Liver (tissue), 3 donors: ENCODE measurements around the gene PPP1R1B.

Source experiments
- TAF1 ChIP-seq: conservative IDR thresholded peaks from 2 replicates; pipeline ENCODE4 v1.6.1; 2016; ENCODE audit warnings: antibody characterized with exemption, mild to moderate bottlenecking
- TF ChIP-seq, protein P1 (sequence below): fragments of 150-350 bp; IDR thresholded peaks from 2 replicates; pipeline ENCODE4 v1.5.1; 2017; ENCODE audit warnings: improper control_type of control experiment, low read depth, low read length; ENCODE audit not compliant: missing input control
- donor health status: healthy.
- donor health status: healthy.

DNA sequence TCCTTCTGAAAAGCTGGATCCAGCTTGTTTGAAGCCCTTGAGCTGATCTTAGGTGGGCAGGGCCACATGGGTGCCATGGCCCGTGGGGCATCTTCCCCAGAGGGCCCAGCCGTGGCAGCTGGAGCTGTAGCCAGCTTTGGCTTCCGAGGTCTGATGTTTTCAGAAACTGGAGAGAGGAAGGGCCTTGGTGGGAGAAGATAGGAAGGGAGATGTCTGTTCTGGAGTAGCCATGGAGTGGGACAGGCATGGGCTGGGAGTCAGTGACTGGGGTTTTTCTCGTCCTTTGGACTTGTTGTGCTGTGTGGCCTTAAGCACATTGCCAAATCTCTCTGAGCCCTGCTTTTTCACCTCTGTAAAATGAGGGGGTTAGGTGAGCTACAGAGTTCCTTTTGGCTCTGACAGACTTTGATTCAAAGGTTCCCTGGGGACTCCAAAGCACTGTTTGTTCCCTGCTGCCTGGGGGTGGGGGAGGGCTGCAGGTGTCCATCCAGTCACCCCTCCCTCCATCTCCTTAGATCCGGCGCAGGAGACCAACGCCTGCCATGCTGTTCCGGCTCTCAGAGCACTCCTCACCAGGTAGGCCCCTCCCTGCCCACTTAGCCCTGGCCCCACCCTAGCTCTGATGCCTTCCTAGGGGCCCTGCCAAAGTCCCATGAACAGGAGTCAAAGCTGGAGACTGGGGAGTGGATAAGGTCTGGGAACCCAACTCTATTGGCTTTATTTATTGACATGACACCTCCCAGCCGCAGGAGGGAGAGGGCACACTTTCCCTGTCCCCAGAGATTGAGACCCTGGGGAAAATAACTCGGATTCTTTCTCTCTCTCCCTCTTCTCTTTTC lies 2.1 kb downstream of the PPP1R1B start:
- TF ChIP-seq, protein P1, sequence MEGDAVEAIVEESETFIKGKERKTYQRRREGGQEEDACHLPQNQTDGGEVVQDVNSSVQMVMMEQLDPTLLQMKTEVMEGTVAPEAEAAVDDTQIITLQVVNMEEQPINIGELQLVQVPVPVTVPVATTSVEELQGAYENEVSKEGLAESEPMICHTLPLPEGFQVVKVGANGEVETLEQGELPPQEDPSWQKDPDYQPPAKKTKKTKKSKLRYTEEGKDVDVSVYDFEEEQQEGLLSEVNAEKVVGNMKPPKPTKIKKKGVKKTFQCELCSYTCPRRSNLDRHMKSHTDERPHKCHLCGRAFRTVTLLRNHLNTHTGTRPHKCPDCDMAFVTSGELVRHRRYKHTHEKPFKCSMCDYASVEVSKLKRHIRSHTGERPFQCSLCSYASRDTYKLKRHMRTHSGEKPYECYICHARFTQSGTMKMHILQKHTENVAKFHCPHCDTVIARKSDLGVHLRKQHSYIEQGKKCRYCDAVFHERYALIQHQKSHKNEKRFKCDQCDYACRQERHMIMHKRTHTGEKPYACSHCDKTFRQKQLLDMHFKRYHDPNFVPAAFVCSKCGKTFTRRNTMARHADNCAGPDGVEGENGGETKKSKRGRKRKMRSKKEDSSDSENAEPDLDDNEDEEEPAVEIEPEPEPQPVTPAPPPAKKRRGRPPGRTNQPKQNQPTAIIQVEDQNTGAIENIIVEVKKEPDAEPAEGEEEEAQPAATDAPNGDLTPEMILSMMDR: no peak
- no peak for TF ChIP-seq TAF1
